Measurements from ENCODE around the gene PCDH15. TPM values are rescaled to one million over a fixed set of nuclear protein-coding genes. Genes with fewer than 3 reads are reported as not detected.

PCDH15 gene
- total RNA-seq, 4 donors from 2014 or later = not detected

DNA sequence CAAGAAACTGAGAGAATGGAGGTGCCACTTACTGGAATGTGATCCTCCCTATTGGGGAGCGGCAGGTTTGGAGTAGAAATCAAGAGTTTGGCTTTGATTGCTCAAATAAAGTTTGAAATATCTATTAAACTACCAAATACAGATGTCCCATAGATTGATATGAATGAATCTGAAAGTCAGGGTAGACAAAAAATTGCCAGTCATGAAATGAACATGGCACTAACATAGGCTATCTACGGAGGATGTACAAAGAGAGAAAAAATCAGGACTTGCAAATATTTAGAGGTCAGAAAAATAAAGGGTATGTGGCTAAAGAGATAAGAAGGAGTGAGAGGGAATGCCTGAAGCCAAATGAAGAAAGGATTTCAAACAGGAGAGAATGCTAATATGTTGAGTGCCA, 119.9 kb downstream of the PCDH15 start:
- H3K4me1 ChIP-seq = no peaks in the 10 kb centered on the region
- no peaks in the 10 kb centered on the region for H3K36me3 ChIP-seq
- ATAC-seq (no peak), DNase-seq (no peak)
- H3K9me3 ChIP-seq = no peaks in the 10 kb centered on the region
- H3K4me3 ChIP-seq = no peak overlapping the region
- H3K27me3 ChIP-seq = no peaks in the 10 kb centered on the region
- in situ Hi-C loops (cut with MboI; ENCODE audit: low sequenced_read_pairs in 4 of 4) = no loop called here
- TF ChIP-seq CTCF (IDR thresholded peaks at IDR 0.05 in 4 of 5, conservative IDR thresholded peaks at IDR 0.05 in 1 of 5) (no peak), POLR2A (IDR thresholded peaks at IDR 0.05) (no peak)
- no peak overlapping the region for H3K27ac ChIP-seq
- intact Hi-C loops (cut with DNase I; ENCODE audit: low total_unique reads) = no loop called here

- ATAC-seq = no peak
- TF ChIP-seq POLR2A (IDR thresholded peaks at IDR 0.05) = no peak
- TF ChIP-seq CTCF (IDR thresholded peaks at IDR 0.05 in 4 of 5, conservative IDR thresholded peaks at IDR 0.05 in 1 of 5) = no peak
- in situ Hi-C loops (cut with MboI; ENCODE audit: low sequenced_read_pairs in 4 of 4) (no loop called here), intact Hi-C loops (cut with DNase I; ENCODE audit: low total_unique reads) (no loop called here)
- no peak overlapping the region for H3K4me3 ChIP-seq
- H3K27me3 ChIP-seq = no peaks in the 10 kb centered on the region
- no peak overlapping the region for H3K27ac ChIP-seq
- DNase-seq = no peak
- H3K36me3 ChIP-seq = no peaks in the 10 kb centered on the region
- H3K9me3 ChIP-seq = no peaks in the 10 kb centered on the region
- H3K4me1 ChIP-seq = no peaks in the 10 kb centered on the region
These were observed 133.9 kb downstream of the PCDH15 start for GRCh38 chr10:54667136-54667535.

DNA sequence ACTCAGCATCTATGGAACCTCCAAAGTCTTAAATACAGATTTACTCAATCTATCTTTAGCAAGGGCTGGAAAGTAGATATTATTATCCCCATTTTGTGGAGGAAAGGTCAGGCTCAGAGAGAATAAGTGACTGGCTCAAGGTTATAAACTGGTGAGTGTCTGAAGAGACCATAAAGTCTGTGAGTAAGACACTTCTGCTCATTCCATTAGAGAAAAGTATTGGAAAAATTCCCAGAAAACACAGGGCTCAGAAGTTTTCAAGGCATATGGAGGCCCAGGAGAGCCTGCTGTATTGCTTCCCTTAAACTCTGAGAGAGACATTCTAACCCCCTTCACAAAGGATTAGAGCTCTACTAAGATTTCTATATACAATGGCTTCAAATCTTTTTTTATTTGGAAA, 134.8 kb downstream of the PCDH15 start:
- no peaks in the 10 kb centered on the region for H3K9me3 ChIP-seq
- no peak for TF ChIP-seq POLR2A (IDR thresholded peaks at IDR 0.05)
- no peak for TF ChIP-seq CTCF (IDR thresholded peaks at IDR 0.05 in 4 of 5, conservative IDR thresholded peaks at IDR 0.05 in 1 of 5)
- H3K4me1 ChIP-seq = no peaks in the 10 kb centered on the region
- in situ Hi-C loops (cut with MboI; ENCODE audit: low sequenced_read_pairs in 4 of 4) = no loop called here
- ATAC-seq (no peak), DNase-seq (no peak)
- intact Hi-C loops (cut with DNase I; ENCODE audit: low total_unique reads) = no loop called here
- H3K27ac ChIP-seq = no peak overlapping the region
- no peaks in the 10 kb centered on the region for H3K27me3 ChIP-seq
- H3K4me3 ChIP-seq = no peak overlapping the region
- no peaks in the 10 kb centered on the region for H3K36me3 ChIP-seq

GRCh38 chr10:54665095-54665494, 135.9 kb downstream of the PCDH15 start:
- no peak for ATAC-seq
- no peaks in the 10 kb centered on the region for H3K36me3 ChIP-seq
- no peaks in the 10 kb centered on the region for H3K4me1 ChIP-seq
- in situ Hi-C loops (cut with MboI; ENCODE audit: low sequenced_read_pairs in 4 of 4) (no loop called here), intact Hi-C loops (cut with DNase I; ENCODE audit: low total_unique reads) (no loop called here)
- TF ChIP-seq POLR2A (IDR thresholded peaks at IDR 0.05) = no peak
- TF ChIP-seq CTCF (IDR thresholded peaks at IDR 0.05 in 4 of 5, conservative IDR thresholded peaks at IDR 0.05 in 1 of 5) = no peak
- no peaks in the 10 kb centered on the region for H3K27me3 ChIP-seq
- no peak for DNase-seq
- H3K9me3 ChIP-seq = no peaks in the 10 kb centered on the region
- no peak overlapping the region for H3K4me3 ChIP-seq
- H3K27ac ChIP-seq = no peak overlapping the region

- ATAC-seq (no peak), DNase-seq (no peak)
- Histone ChIP-seq H3K27ac (no peak overlapping the region), H3K36me3 (no peaks in the 10 kb centered on the region), H3K4me1 (no peaks in the 10 kb centered on the region), H3K4me3 (no peak overlapping the region), H3K9me3 (no peaks in the 10 kb centered on the region), H3K27me3 (no peaks in the 10 kb centered on the region)
- intact Hi-C loops (cut with DNase I; ENCODE audit: low total_unique reads) = no loop called here
- TF ChIP-seq CTCF (IDR thresholded peaks at IDR 0.05 in 4 of 5, conservative IDR thresholded peaks at IDR 0.05 in 1 of 5) (no peak), POLR2A (IDR thresholded peaks at IDR 0.05) (no peak)
- in situ Hi-C loops (cut with MboI; ENCODE audit: low sequenced_read_pairs in 4 of 4) = no loop called here
These were observed 140.6 kb downstream of the PCDH15 start for GRCh38 chr10:54660397-54660796.
